IPS-15b (cell line): Measurements from ENCODE around the gene IQUB.
"Not testable (repeated sequence)": the region's sequence is repeated elsewhere in the genome, so short reads cannot be mapped to it uniquely, and the experiment has no call there.

Experiments
- H3K27me3 ChIP-seq: one replicate; pipeline ENCODE4 v1.6.1; 2013; ENCODE audit warnings: low read length; ENCODE audit not compliant: control insufficient read depth, insufficient read depth
- H3K36me3 ChIP-seq: one replicate; pipeline ENCODE4 v1.6.1; 2013; ENCODE audit warnings: low read length; ENCODE audit not compliant: control insufficient read depth, insufficient read depth
- H3K4me1 ChIP-seq: one replicate; pipeline ENCODE4 v1.6.1; 2013; ENCODE audit warnings: mild to moderate bottlenecking, low read length; ENCODE audit not compliant: control insufficient read depth, insufficient read depth
- H3K4me3 ChIP-seq: one replicate; pipeline ENCODE4 v1.5.1; 2013; ENCODE audit warnings: low read depth, low read length
- H3K9ac ChIP-seq: one replicate; pipeline ENCODE4 v1.6.1; 2013; ENCODE audit warnings: low read depth, mild to moderate bottlenecking, low read length
- H3K9me3 ChIP-seq: one replicate; pipeline ENCODE4 v1.6.1; 2013; ENCODE audit warnings: mild to moderate bottlenecking, low read length; ENCODE audit not compliant: control insufficient read depth, insufficient read depth

Gene IQUB

DNA sequence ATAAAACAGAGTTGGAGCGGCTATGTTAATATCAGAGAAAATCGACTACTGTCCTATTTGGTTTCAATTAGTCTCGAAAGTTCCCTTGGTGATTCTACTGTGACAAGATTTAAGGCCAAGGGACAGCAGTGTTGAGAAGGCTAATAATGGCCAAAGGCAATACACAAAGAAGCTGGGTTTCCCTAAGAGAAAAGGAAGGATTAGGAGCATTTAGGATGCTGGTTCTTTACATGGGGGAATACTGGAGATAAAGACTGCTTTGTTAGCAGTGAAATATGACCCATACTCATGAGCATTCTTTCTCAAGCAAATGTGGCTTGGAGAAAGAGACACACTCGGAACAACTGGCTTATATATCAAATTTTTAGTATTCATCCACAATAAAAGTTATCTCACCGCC lies 32.2 kb downstream of the IQUB start:
- no peaks in the 10 kb centered on the region for H3K27me3 ChIP-seq
- no peaks in the 10 kb centered on the region for H3K9me3 ChIP-seq
- no peak overlapping the region for H3K9ac ChIP-seq
- no peak overlapping the region for H3K4me3 ChIP-seq
- peaks cover 4% of the 10 kb centered on the region for H3K4me1 ChIP-seq
- H3K36me3 ChIP-seq, result no peaks in the 10 kb centered on the region

DNA sequence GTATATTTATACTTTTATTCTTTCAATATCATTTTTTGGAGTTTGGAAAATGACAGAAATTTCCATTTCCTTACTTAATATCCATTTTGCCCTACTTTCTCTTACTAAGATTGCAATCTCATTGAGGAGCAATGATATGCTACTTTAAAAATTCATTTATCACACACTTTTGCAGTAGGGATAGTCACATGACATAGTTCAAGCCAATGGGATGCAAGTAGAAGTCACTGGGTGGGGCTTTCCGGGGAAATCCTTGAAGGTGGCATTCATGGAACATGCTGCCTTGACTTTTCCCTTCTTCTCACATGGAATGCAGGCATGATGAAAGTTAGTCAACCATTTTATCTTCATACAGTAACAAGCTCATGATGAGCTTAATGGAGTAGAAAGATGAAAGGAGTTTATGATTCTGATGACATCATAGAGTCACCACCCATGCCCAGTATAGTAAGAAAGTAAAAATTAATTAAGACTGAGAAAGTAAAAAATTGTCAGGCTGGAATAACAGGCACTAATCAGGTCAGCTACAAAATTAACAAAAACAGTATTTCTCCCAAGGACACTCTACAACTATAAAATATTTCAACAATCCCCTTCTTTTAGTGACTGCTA lies 33.4 kb downstream of the IQUB start:
- Histone ChIP-seq H3K27me3 (no peaks in the 10 kb centered on the region), H3K4me1 (peaks cover 4% of the 10 kb centered on the region), H3K4me3 (no peak overlapping the region), H3K36me3 (no peaks in the 10 kb centered on the region), H3K9me3 (no peaks in the 10 kb centered on the region), H3K9ac (no peak overlapping the region)

DNA sequence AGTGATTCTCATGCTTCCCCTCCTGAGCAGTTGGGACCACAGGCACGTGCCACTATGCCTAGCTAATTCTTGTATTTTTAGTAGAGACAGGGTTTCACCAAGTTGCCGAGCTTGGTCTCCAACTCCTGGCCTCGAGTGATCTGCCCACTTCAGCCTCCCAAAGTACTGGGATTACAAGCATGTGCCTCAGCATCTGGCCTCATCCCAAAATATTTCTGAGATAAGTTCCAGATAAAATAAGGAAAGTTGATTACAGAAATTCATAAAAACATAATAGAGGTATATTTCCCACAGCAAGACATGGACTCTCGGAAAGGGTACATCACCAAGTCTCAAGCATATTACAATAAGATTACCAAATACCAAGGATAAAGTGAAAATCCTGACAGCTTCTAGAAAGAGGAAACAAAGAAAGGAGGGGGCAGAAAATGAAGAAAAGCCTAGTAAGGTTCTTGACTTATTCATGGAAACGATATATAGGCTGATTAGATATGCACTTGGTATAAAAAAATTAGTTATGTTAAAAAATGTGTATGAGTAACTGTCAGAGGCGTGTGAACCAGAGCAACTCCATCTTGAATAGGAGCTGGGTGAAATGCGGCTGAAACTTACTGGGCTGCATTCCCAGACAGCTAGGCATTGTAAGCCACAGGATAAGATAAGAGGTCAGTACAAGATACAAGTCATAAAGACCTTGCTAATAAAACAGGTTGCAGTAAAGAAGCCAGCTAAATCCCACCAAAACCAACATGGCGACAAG lies 35.0 kb downstream of the IQUB start:
- H3K4me1 ChIP-seq, result peaks cover 4% of the 10 kb centered on the region
- H3K4me3 ChIP-seq, result no peak overlapping the region
- no peaks in the 10 kb centered on the region for H3K9me3 ChIP-seq
- H3K9ac ChIP-seq, result no peak overlapping the region
- H3K27me3 ChIP-seq, result no peaks in the 10 kb centered on the region
- no peaks in the 10 kb centered on the region for H3K36me3 ChIP-seq

DNA sequence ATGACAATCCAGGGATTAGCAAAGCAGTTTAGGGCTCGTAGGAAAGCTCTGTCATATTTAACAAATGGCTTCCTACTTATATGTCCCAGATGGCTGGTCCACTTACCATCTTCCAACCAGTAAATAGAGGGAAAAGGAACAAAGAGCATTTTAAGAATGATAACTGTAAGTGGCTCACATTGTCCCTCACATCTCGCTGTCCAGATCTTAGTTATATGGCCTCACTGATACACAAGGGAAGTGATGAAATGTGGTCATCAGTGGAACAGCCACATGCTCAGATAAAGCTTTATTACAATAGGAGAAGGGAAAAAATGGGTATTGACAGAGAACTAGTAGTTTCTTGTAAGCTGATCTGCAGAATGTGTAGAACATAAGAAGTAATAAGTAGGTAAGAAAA lies 35.8 kb downstream of the IQUB start:
- H3K9me3 ChIP-seq, result no peaks in the 10 kb centered on the region
- no peaks in the 10 kb centered on the region for H3K27me3 ChIP-seq
- no peak overlapping the region for H3K4me3 ChIP-seq
- peaks cover 4% of the 10 kb centered on the region for H3K4me1 ChIP-seq
- no peak overlapping the region for H3K9ac ChIP-seq
- H3K36me3 ChIP-seq, result no peaks in the 10 kb centered on the region

DNA sequence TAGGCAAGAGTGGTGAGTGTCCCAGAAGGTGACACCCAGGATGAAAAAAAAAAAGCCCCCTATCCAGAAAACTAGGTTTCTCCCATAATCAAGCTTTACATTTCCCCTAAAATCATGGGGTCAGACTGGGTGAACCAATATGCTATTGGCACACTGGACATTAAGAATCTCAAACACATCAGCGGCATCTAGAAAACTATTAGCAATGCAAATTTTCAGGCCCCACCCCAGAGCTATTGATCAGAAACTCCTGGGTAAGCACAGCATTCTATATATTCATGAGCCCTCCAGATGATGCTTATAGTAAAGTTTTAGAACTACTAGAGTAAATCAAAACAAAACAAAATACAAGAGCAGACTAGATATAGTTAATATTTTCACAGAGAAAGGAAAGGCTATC lies 36.4 kb downstream of the IQUB start:
- Histone ChIP-seq H3K27me3 (no peaks in the 10 kb centered on the region), H3K4me1 (peaks cover 4% of the 10 kb centered on the region), H3K9ac (no peak overlapping the region), H3K9me3 (no peaks in the 10 kb centered on the region), H3K36me3 (no peaks in the 10 kb centered on the region), H3K4me3 (no peak overlapping the region)

DNA sequence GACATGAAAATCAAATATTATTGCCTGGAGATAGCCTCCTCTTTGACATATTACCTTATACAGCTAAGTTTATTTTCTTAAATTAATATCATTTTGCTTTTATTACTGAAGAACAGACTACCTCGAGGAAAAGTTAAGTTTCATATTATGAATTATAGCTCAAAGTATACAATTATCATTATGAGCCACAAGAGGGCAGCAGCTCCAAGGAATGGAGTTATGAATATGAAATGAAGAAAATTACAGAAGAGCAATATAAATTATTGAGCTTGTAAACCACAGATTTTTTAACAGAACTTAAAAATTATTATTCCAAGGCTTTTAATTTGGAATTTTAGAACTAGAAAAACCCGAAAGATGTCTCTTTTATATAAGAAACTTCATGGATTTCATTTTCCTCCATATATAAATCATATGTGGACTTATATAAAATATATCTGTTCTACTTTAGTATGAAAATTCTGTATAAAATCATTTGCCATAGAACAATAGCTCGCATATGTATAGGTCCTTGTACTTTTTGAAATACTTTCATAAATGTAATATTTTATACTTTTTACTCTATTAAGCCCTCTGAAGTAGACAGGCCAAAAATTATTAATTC lies 40.1 kb downstream of the IQUB start:
- no peaks in the 10 kb centered on the region for H3K27me3 ChIP-seq
- no peak overlapping the region for H3K4me3 ChIP-seq
- no peaks in the 10 kb centered on the region for H3K36me3 ChIP-seq
- peaks cover 4% of the 10 kb centered on the region for H3K4me1 ChIP-seq
- no peak overlapping the region for H3K9ac ChIP-seq
- H3K9me3 ChIP-seq, result no peaks in the 10 kb centered on the region

DNA sequence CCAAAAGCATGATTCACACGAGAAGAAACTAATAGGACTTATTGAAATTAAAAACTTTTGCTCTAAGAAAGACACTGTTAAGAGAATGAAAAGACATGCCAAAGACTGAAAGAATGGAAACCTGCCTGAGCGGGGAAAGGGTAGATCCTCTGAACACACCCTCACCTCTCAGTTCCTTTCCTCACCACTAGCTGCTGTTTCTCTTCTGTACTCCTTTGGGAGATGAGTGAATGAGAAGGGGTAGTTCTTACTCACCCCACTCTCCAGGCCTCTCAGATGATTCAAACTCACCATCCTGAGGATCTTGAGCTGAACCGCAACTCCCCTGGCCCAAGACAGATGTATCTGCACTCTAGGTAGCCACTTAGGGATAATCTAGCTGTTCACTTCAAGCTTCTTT lies 41.9 kb downstream of the IQUB start:
- no peaks in the 10 kb centered on the region for H3K27me3 ChIP-seq
- no peaks in the 10 kb centered on the region for H3K36me3 ChIP-seq
- no peaks in the 10 kb centered on the region for H3K4me1 ChIP-seq
- H3K9ac ChIP-seq, result no peak overlapping the region
- H3K9me3 ChIP-seq, result no peaks in the 10 kb centered on the region
- H3K4me3 ChIP-seq, result no peak overlapping the region

DNA sequence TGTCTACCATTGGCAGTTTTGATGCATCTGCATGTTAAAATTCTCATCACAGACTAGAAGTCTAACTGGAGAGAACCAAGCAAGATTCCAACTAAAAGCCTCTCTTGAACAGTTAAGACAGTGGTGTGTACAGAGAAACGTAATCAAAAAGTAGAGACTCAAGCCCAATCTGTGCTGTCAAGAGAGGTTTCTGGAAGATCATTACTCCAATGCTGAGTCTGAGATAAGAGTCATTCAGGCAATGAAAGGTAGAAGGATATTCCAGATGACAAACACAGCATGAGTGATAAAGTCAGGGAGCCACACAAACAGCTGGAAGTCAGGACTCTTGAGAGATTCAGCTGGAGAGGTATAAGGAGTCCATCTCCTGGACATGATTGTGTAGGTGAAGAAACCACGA lies 48.7 kb downstream of the IQUB start:
- H3K9me3 ChIP-seq, result no peaks in the 10 kb centered on the region
- H3K36me3 ChIP-seq, result no peaks in the 10 kb centered on the region
- no peaks in the 10 kb centered on the region for H3K27me3 ChIP-seq
- no peak overlapping the region for H3K9ac ChIP-seq
- H3K4me1 ChIP-seq, result no peaks in the 10 kb centered on the region
- no peak overlapping the region for H3K4me3 ChIP-seq

DNA sequence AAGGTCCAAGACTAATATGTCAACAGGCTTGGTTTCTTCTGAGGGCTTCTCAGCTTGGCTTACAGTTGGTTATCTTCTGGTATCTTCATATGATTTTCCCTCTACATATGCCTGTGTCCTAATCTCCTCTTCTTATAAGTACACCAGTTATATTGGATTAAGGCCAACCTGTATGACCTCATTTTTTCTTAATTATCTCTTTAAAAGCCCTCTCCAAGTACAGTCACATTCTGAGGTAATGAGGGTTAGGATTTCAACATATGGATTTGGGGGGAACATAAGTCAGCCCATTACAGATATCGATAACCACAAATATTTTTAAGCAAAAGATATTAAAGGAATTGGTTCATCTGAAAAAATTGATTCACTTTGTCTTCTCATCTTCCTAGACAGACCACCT lies 49.2 kb downstream of the IQUB start:
- Histone ChIP-seq H3K27me3 (no peaks in the 10 kb centered on the region), H3K4me3 (no peak overlapping the region), H3K4me1 (no peaks in the 10 kb centered on the region), H3K9ac (no peak overlapping the region), H3K9me3 (no peaks in the 10 kb centered on the region), H3K36me3 (no peaks in the 10 kb centered on the region)

DNA sequence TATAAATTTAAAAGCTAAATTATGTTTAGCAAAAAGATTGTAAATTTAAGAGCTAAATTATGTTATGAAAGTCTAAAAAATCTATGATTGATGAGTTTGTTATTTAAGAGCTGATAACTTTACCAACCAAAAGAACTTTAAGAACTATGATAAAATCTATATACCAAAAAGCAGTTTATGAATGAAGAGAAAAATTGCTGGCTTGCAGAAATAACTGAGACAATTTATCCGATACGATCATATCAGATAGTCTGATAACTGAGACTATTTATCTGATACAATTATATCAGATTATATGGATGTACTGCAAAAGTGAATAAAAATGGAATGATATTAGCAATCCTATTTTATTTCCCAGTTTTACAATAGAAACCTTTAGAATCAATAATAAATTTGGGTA lies 50.2 kb downstream of the IQUB start:
- no peak overlapping the region for H3K4me3 ChIP-seq
- H3K9ac ChIP-seq, result no peak overlapping the region
- H3K9me3 ChIP-seq, result no peaks in the 10 kb centered on the region
- no peaks in the 10 kb centered on the region for H3K36me3 ChIP-seq
- no peaks in the 10 kb centered on the region for H3K4me1 ChIP-seq
- H3K27me3 ChIP-seq, result no peaks in the 10 kb centered on the region

DNA sequence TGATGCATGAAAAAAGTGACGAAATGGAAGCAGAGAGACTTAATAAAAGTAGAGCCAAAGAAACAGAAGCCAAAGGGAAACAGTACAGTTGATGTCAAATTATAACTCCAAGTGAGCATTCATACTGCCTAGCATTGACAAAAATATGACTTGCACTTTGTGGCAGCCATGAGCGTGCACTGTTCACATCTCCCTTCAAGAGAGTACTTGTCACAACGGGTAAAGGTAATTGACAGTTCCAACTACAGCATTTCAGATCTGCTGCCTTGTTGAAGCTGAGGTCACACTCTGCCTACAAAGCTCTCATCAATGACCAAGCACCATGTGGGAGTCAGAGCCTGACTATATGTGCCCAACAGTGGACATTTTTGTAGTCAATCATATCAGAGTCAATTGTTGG lies 54.3 kb downstream of the IQUB start:
- Histone ChIP-seq H3K9ac (no peak overlapping the region), H3K36me3 (no peaks in the 10 kb centered on the region)

DNA sequence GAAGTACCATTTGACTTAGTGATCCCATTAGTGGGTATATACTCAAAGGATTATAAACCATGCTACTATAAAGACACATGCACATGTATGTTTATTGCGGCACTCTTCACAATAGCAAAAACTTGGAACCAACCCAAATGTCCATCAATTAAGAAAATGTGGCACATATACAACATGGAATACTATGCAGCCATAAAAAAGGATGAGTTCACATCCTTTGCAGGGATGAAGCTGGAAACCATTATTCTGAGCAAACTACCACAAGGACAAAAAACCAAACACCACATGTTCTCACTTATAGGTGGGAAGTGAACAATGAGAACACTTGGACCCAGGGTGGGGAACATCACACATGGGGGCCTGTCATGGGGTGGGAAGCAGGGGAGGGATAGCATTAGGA lies 56.3 kb downstream of the IQUB start:
- not testable (repeated sequence) for H3K4me3 ChIP-seq, H3K9ac ChIP-seq, H3K36me3 ChIP-seq, H3K4me1 ChIP-seq, H3K9me3 ChIP-seq, H3K27me3 ChIP-seq

More for the DNA sequence above, 54.3 kb downstream of the IQUB start:
- no peaks in the 10 kb centered on the region for H3K4me1 ChIP-seq
- H3K4me3 ChIP-seq, result no peak overlapping the region
- no peaks in the 10 kb centered on the region for H3K9me3 ChIP-seq
- H3K27me3 ChIP-seq, result no peaks in the 10 kb centered on the region
